Measurements from ENCODE around the gene BRD7. TPM values are rescaled to one million over a fixed set of nuclear protein-coding genes. Genes with fewer than 3 reads are reported as not detected.
"Not testable (repeated sequence)": the region's sequence is repeated elsewhere in the genome, so short reads cannot be mapped to it uniquely, and the experiment has no call there.

Gene BRD7
- total RNA-seq, 1 donor from 2014 or later: 61.3 TPM

DNA sequence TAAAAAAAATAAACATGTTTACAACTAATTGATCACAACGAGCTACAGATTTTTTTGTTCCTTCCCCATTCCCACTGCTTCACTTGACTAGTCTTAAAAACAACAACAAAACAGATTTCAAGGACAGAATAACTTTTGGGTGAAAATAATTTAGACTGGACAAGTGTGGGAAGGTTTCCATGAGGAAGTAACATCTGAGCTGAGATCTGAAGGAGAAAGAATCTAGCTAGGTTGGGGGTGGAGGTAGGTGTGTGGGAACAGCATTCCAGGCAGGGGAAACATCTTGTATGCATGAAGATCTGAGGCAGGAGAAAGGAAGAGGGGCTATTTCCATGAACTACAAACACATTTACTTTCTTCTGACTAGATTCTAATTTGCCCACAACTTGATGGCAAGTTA, 9.2 kb downstream of the BRD7 start:
- no peaks in the 10 kb centered on the region for H3K36me3 ChIP-seq (ENCODE audit: control insufficient read depth, insufficient read depth, low read length)
- no peak for DNase-seq (ENCODE audit: low read depth)

GRCh38 chr16:50354629-50355456, 13.9 kb downstream of the BRD7 start:
- H3K4me3 ChIP-seq (ENCODE audit: low read depth, low read length): no peak overlapping the region
- TF ChIP-seq CTCF (IDR thresholded peaks at IDR 0.05; ENCODE audit: insufficient read depth, low read length, poor library complexity, severe bottlenecking): peak; percentile 32
- DNase-seq (ENCODE audit: low read depth): no peak
- H3K27me3 ChIP-seq (ENCODE audit: control insufficient read depth, insufficient read depth, low read length): no peaks in the 10 kb centered on the region
- no peaks in the 10 kb centered on the region for H3K36me3 ChIP-seq (ENCODE audit: control insufficient read depth, insufficient read depth, low read length)

More for the DNA sequence above, 9.2 kb downstream of the BRD7 start:
- TF ChIP-seq CTCF (IDR thresholded peaks at IDR 0.05; ENCODE audit: insufficient read depth, low read length, poor library complexity, severe bottlenecking): no peak
- Histone ChIP-seq H3K27me3 (ENCODE audit: control insufficient read depth, insufficient read depth, low read length) (no peaks in the 10 kb centered on the region), H3K4me3 (ENCODE audit: low read depth, low read length) (no peak overlapping the region)

- H3K36me3 ChIP-seq (ENCODE audit: control insufficient read depth, insufficient read depth, low read length): no peaks in the 10 kb centered on the region
These were observed 14.7 kb downstream of the BRD7 start for GRCh38 chr16:50354082-50354481.

GRCh38 chr16:50351952-50352351, 16.8 kb downstream of the BRD7 start:
- no peak overlapping the region for H3K4me3 ChIP-seq (ENCODE audit: low read depth, low read length)
- H3K27me3 ChIP-seq (ENCODE audit: control insufficient read depth, insufficient read depth, low read length): no peaks in the 10 kb centered on the region
- TF ChIP-seq CTCF (IDR thresholded peaks at IDR 0.05; ENCODE audit: insufficient read depth, low read length, poor library complexity, severe bottlenecking): no peak
- no peak for DNase-seq (ENCODE audit: low read depth)
- no peaks in the 10 kb centered on the region for H3K36me3 ChIP-seq (ENCODE audit: control insufficient read depth, insufficient read depth, low read length)

More at GRCh38 chr16:50354082-50354481, 14.7 kb downstream of the BRD7 start:
- Histone ChIP-seq H3K27me3 (ENCODE audit: control insufficient read depth, insufficient read depth, low read length) (no peaks in the 10 kb centered on the region), H3K4me3 (ENCODE audit: low read depth, low read length) (no peak overlapping the region)
- DNase-seq (ENCODE audit: low read depth): no peak
- TF ChIP-seq CTCF (IDR thresholded peaks at IDR 0.05; ENCODE audit: insufficient read depth, low read length, poor library complexity, severe bottlenecking): no peak

DNA sequence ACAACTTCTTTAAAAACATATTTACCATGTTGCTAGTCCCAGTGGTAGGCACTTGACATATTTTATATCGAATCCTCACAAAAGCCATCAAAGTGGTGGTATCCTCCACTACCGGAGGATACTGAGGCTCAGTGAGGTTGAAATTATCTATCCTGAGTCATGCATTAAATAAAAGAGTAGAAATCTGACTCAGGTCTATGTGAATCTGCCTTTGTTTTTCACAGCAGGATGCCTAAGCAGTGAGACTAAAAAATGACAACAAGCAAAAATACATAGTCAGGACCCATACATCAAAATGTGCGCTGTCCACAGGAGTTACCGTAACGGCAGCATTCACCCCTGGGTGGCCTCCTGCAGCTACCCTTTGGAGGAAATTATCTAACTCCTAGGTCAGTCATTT, 17.7 kb downstream of the BRD7 start:
- no peak for TF ChIP-seq CTCF (IDR thresholded peaks at IDR 0.05; ENCODE audit: insufficient read depth, low read length, poor library complexity, severe bottlenecking)
- no peak for DNase-seq (ENCODE audit: low read depth)
- no peak overlapping the region for H3K4me3 ChIP-seq (ENCODE audit: low read depth, low read length)
- no peaks in the 10 kb centered on the region for H3K36me3 ChIP-seq (ENCODE audit: control insufficient read depth, insufficient read depth, low read length)
- H3K27me3 ChIP-seq (ENCODE audit: control insufficient read depth, insufficient read depth, low read length): no peaks in the 10 kb centered on the region

DNA sequence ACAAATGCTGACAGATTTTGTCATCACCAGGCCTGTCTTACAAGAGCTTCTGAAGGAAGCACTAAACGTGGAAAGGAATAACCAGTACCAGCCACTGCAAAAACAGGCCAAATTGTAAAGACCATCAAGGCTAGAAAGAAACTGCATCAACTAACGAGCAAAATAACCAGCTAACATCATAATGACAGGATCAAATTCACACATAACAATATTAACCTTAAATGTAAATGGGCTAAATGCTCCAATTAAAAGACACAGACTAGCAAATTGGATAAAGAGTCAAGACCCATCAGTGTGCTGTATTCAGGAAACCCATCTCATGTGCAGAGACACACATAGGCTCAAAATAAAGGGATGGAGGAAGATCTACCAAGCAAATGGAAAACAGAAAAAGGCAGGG, 23.6 kb downstream of the BRD7 start:
- H3K36me3 ChIP-seq (ENCODE audit: control insufficient read depth, insufficient read depth, low read length); DNase-seq (ENCODE audit: low read depth); H3K27me3 ChIP-seq (ENCODE audit: control insufficient read depth, insufficient read depth, low read length); H3K4me3 ChIP-seq (ENCODE audit: low read depth, low read length): not testable (repeated sequence)

DNA sequence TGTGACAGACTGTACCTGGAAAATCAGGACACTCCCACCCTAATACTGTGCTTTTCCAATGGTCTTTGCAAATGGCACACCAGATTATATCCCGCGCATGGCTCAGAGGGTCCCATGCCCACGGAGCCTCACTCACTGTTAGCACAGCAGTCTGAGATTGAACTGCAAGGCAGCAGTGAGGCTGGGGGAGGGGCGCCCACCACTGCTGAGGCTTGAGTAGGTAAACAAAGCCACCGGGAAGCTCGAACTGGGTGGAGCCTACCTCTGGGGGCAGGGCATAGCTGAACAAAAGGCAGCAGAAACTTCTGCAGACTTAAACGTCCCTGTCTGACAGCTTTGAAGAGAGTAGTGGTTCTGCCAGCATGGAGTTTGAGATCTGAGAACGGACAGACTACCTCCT, 25.2 kb downstream of the BRD7 start:
- H3K36me3 ChIP-seq (ENCODE audit: control insufficient read depth, insufficient read depth, low read length); H3K4me3 ChIP-seq (ENCODE audit: low read depth, low read length); H3K27me3 ChIP-seq (ENCODE audit: control insufficient read depth, insufficient read depth, low read length); DNase-seq (ENCODE audit: low read depth): not testable (repeated sequence)

Data from kidney epithelial cell (primary cell).